ENCODE results near the gene CTPS2.

DNA sequence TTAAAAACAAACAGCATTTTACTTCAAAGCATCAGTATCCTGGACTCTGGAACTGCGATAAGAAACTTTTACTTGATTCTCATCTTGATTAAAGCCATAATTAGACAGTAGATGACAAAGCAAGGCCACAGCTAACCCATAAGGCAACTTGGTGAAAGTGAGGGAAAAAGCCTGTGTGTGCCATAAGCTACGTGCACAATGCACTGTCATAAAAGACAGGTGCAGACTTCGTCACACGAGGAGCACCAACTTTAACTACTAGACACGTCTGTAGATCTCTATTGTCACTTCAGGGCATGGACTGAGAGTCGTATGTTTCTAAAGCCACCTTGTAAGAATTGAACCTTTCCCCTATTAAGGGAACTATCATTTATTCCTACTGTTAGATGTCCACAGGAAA lies 13.1 kb downstream of the CTPS2 start:
- TF ChIP-seq POLR2AphosphoS5 (IDR thresholded peaks at IDR 0.05) = no peak
- TF ChIP-seq, protein P1, sequence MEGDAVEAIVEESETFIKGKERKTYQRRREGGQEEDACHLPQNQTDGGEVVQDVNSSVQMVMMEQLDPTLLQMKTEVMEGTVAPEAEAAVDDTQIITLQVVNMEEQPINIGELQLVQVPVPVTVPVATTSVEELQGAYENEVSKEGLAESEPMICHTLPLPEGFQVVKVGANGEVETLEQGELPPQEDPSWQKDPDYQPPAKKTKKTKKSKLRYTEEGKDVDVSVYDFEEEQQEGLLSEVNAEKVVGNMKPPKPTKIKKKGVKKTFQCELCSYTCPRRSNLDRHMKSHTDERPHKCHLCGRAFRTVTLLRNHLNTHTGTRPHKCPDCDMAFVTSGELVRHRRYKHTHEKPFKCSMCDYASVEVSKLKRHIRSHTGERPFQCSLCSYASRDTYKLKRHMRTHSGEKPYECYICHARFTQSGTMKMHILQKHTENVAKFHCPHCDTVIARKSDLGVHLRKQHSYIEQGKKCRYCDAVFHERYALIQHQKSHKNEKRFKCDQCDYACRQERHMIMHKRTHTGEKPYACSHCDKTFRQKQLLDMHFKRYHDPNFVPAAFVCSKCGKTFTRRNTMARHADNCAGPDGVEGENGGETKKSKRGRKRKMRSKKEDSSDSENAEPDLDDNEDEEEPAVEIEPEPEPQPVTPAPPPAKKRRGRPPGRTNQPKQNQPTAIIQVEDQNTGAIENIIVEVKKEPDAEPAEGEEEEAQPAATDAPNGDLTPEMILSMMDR (IDR thresholded peaks at IDR 0.05) = no peak
- TF ChIP-seq POLR2A (IDR thresholded peaks at IDR 0.05) = no peak
- TF ChIP-seq EP300 (IDR thresholded peaks at IDR 0.05; ENCODE audit: low read depth) = no peak
